Hepatocyte (in vitro differentiated cells): Measurements from ENCODE around the gene PTN. TPM values are rescaled to one million over a fixed set of nuclear protein-coding genes. Genes with fewer than 3 reads are reported as not detected.
"Not testable (repeated sequence)": the region's sequence is repeated elsewhere in the genome, so short reads cannot be mapped to it uniquely, and the experiment has no call there.

Experiments
- DNase-seq: peaks from one replicate; pipeline ENCODE4 v3.0.0-alpha.2; 2016; ENCODE audit warnings: low spot score
- H2AFZ ChIP-seq: fragments of 200-600 bp; sonication (generic); 2 replicates; pipeline ENCODE4 v1.6.0; 2016; ENCODE audit warnings: antibody characterized with exemption, mild to moderate bottlenecking
- H3K27ac ChIP-seq: fragments of 200-600 bp; sonication (generic); 2 replicates; pipeline ENCODE4 v1.5.1; 2016; ENCODE audit warnings: mild to moderate bottlenecking
- H3K27me3 ChIP-seq: fragments of 200-600 bp; sonication (generic); 2 replicates; pipeline ENCODE4 v1.6.1; 2016
- H3K36me3 ChIP-seq: fragments of 200-600 bp; sonication (generic); replicated peaks from 2 replicates; pipeline ENCODE4 v1.5.1; 2016; ENCODE audit warnings: low read depth; ENCODE audit not compliant: insufficient read depth
- H3K4me1 ChIP-seq: fragments of 200-600 bp; sonication (generic); 2 replicates; pipeline ENCODE4 v1.5.1; 2016; ENCODE audit warnings: mild to moderate bottlenecking, moderate library complexity; ENCODE audit not compliant: insufficient read depth
- H3K4me2 ChIP-seq: fragments of 200-600 bp; sonication (generic); 2 replicates; pipeline ENCODE4 v1.6.0; 2016
- H3K4me3 ChIP-seq: fragments of 200-600 bp; sonication (generic); 2 replicates; pipeline ENCODE4 v1.5.1; 2016; ENCODE audit warnings: mild to moderate bottlenecking
- H3K79me2 ChIP-seq: fragments of 200-600 bp; sonication (generic); 2 replicates; pipeline ENCODE4 v1.6.0; 2017; ENCODE audit warnings: mild to moderate bottlenecking
- H3K9me2 ChIP-seq: fragments of 200-600 bp; sonication (generic); replicated peaks from 2 replicates; pipeline ENCODE4 v1.6.0; 2017; ENCODE audit warnings: mild to moderate bottlenecking; ENCODE audit not compliant: insufficient read depth
- H3K9me3 ChIP-seq: fragments of 200-600 bp; sonication (generic); 2 replicates; pipeline ENCODE4 v1.5.1; 2016; ENCODE audit warnings: low read depth, mild to moderate bottlenecking
- H4K20me1 ChIP-seq: fragments of 200-600 bp; sonication (generic); 2 replicates; pipeline ENCODE4 v1.6.0; 2016; ENCODE audit warnings: mild to moderate bottlenecking; ENCODE audit not compliant: insufficient read depth, poor library complexity, severe bottlenecking
- CTCF ChIP-seq: fragments of 200-600 bp; sonication (generic); IDR thresholded peaks from 2 replicates; pipeline ENCODE4 v1.5.1; 2016; ENCODE audit warnings: antibody characterized with exemption, mild to moderate bottlenecking; ENCODE audit not compliant: poor library complexity
- EZH2 ChIP-seq: fragments of 200-600 bp; sonication (generic); IDR thresholded peaks from 2 replicates; pipeline ENCODE4 v1.6.1; 2016; ENCODE audit warnings: antibody characterized with exemption, mild to moderate bottlenecking, borderline replicate concordance
- EZH2phosphoT487 ChIP-seq: fragments of 200-600 bp; sonication (generic); IDR thresholded peaks from one replicate; pipeline ENCODE4 v1.6.1; 2018; ENCODE audit warnings: antibody characterized with exemption, mild to moderate bottlenecking, low read depth, moderate library complexity; ENCODE audit not compliant: unreplicated experiment, severe bottlenecking
- WGBS: methylation state at CpG from one replicate; pipeline ENCODE4 v1.1.6; 2016; ENCODE audit warnings: low lambda C conversion rate; ENCODE audit errors: missing lambda C conversion rate; 5-methylcytosine and 5-hydroxymethylcytosine counted together
- polyA plus RNA-seq: library from polyadenylated mRNA; unstranded; fragments of >200 nt; fragmentation: Nextera tagmentation; extraction: Ambion mirVana; gene quantifications from 2 replicates; pipeline ENCODE4 v1.2.1, GENCODE V29; 2016
- small RNA-seq: library from RNA; depleted of rRNA; stranded (forward); fragments of <200 nt; gene quantifications from one replicate; pipeline ENCODE3, GENCODE V24; 2014
- total RNA-seq: library from RNA; depleted of rRNA; stranded (reverse); fragments of >200 nt; gene quantifications from 2 replicates; pipeline ENCODE4 v1.2.3, GENCODE V29; 2014

PTN gene
- total and polyA plus RNA-seq, 2 experiments from 2014 or later: 50.8 to 66.9 TPM

DNA sequence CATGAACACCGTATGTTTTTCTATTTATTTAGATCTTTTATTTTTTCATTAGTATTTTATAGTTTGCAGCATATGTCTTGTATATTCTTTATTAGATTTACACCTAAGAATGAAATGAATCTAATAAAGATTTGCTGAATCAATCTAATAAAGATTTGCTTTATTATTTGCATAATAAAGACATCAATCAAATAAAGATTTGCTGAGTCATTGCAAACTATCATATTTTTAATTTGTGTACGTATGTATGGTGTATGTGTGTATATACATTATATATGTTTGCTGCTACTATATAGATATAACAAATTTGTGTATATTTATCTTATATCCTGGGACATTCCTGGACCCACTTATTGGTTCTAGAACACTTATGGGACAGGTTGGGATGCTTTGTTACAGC is 147.5 kb downstream of the PTN start:
- no peak overlapping the region for H2AFZ ChIP-seq

DNA sequence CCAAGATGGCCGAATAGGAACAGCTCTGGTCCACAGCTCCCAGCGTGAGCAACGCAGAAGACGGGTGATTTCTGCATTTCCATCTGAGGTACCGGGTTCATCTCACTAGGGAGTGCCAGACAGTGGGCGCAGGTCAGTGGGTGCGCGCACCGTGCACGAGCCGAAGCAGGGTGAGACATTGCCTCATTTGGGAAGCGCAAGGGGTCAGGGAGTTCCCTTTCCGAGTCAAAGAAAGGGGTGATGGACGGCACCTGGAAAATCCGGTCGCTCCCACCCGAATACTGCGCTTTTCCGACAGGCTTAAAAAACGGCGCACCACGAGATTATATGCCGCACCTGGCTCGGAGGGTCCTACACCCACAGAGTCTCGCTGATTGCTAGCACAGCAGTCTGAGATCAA is 161.9 kb downstream of the PTN start:
- not testable (repeated sequence) for DNase-seq, H3K4me3 ChIP-seq, H3K79me2 ChIP-seq, H3K9me3 ChIP-seq, H4K20me1 ChIP-seq, H2AFZ ChIP-seq, H3K4me1 ChIP-seq, H3K9me2 ChIP-seq, H3K27me3 ChIP-seq, H3K36me3 ChIP-seq, H3K27ac ChIP-seq, H3K4me2 ChIP-seq
- WGBS: 81% methylated on average over 25 of the region's 25 CpGs

More for the DNA sequence above, 147.5 kb downstream of the PTN start:
- Histone ChIP-seq H3K9me3 (no peaks in the 10 kb centered on the region), H3K4me2 (no peak overlapping the region), H3K4me1 (no peaks in the 10 kb centered on the region), H4K20me1 (no peaks in the 10 kb centered on the region), H3K27ac (no peak overlapping the region), H3K4me3 (no peak overlapping the region), H3K79me2 (no peaks in the 10 kb centered on the region), H3K36me3 (no peaks in the 10 kb centered on the region), H3K27me3 (no peaks in the 10 kb centered on the region), H3K9me2 (no peaks in the 10 kb centered on the region)
- TF ChIP-seq EZH2phosphoT487 (no peak), CTCF (no peak), EZH2 (no peak)
- WGBS: 89% methylated on average over 2 of the region's 2 CpGs
- DNase-seq: no peak

Small RNA genes lying within 50 kb of the gene (small RNA-seq; reads per million reads assigned to genes)
- gene RF00136: 0.53 reads per million, percentile 42 among the genes with 10 or more reads in this experiment
